ENCODE results near the gene DNAJC12.
A peak's percentile ranks its signal among the peaks of the same experiment; 100 is the strongest.
"Not testable (repeated sequence)": the region's sequence is repeated elsewhere in the genome, so short reads cannot be mapped to it uniquely, and the experiment has no call there.

Gene DNAJC12

DNA sequence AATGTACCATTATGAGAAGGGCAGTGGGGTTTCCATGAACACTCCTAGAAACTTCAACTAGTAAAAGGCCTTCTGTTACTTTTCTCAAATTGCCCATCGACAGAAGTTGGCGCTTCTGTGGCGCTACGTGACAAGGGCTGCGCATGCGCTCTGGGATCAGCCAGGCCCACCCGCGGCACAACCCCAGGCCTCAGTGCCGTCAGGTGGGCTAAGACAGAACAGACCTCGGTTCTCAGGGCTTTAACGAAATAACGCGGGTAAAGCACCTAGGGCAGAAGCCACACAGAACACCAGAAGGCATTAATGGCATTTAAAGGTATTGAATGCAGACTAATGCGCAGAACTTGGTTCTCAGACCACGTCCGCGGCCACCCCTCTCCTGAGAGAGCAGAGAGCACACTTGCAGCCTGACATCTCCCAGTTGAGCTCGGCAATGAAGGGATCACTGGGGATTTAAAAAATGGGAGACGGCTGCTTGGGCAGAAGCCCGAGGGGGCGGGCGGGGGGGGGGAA lies 74.4 kb downstream of the DNAJC12 start:
- DNase-seq (ENCODE audit: low read depth) = peak; percentile 68

DNA sequence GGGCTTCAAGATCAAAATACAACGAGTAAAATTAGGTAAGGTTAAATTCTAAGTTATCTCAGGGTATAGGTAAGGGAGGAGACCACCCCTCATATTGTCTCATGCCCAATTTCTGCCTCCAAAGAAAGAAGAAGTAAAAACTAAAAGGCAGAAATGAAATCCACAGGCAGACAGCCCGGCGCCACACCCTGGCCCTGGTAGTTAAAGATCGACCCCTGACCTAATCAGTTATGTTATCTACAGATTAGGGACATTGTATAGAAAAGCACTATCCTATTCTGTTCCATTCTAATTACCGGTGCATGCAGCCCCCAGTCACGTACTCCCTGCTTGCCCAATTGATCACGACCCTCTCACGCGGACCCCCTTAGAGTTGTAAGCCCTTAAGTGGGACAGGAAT lies 75.4 kb downstream of the DNAJC12 start:
- DNase-seq (ENCODE audit: low read depth) = not testable (repeated sequence)

- no peak for DNase-seq (ENCODE audit: low read depth)
Observed at GRCh38 chr10:67760272-67760671, 77.7 kb downstream of the DNAJC12 start.

Measured in activated T-helper 1 cell treated with Interleukin-2 at 50 U/mL for 16 hours (primary cell).